Vagina (tissue), 2 donors: ENCODE data around the gene TAS2R43. TPM values are rescaled to one million over a fixed set of nuclear protein-coding genes. Genes with fewer than 3 reads are reported as not detected.
"Not testable (repeated sequence)": the region's sequence is repeated elsewhere in the genome, so short reads cannot be mapped to it uniquely, and the experiment has no call there.

ENCODE experiments used
- DNase-seq, 2 donors: peaks; one replicate each; pipeline ENCODE4 v3.0.0-alpha.2; 2017; ENCODE audit errors: extremely low spot score in 2 of 2
- H3K27ac ChIP-seq: fragments of 200-600 bp; sonication (generic); one replicate; pipeline ENCODE4 v1.5.1; 2019
- H3K27me3 ChIP-seq: fragments of 200-600 bp; sonication (generic); one replicate; pipeline ENCODE4 v1.5.1; 2019
- H3K36me3 ChIP-seq, 2 donors: fragments of 200-600 bp; sonication (generic); one replicate each; pipeline ENCODE4 v1.5.1; 2017 to 2019
- H3K4me1 ChIP-seq: fragments of 200-600 bp; sonication (generic); one replicate; pipeline ENCODE4 v1.5.1; 2019
- H3K4me3 ChIP-seq, 2 donors: fragments of 200-600 bp; sonication (generic); 1 replicate in 1 of 2; 2 replicates in 1 of 2; pipeline ENCODE4 v1.5.1; 2016 to 2019
- H3K9me3 ChIP-seq: fragments of 200-600 bp; sonication (generic); one replicate; pipeline ENCODE4 v1.5.1; 2019
- POLR2A ChIP-seq, 2 donors: fragments of 450-650 bp; IDR thresholded peaks; one replicate each; pipeline ENCODE4 v1.6.1; 2017; ENCODE audit warnings: antibody characterized with exemption in 2 of 2, mild to moderate bottlenecking in 2 of 2, moderate library complexity in 2 of 2
- POLR2AphosphoS5 ChIP-seq, 2 donors: sonication (generic); formaldehyde crosslinking; IDR thresholded peaks; one replicate each; pipeline ENCODE4 v1.9.0; 2017; ENCODE audit warnings: antibody characterized with exemption in 2 of 2, mild to moderate bottlenecking in 2 of 2, low read depth in 1 of 2; ENCODE audit not compliant: insufficient read depth in 1 of 2
- intact Hi-C: fragments of 100-400 bp; cut with DNase I; formaldehyde crosslinking; loops from one replicate; pipeline ENCODE4 v1.15.1; 2023
- total RNA-seq: library from RNA; depleted of rRNA; stranded (reverse); fragments of >200 nt; gene quantifications from one replicate; pipeline ENCODE4 v1.2.3, GENCODE V29; 2016
- TF ChIP-seq, protein P1 (sequence below), 3 experiments: fragments of 450-650 bp in 2 of 3; fragments of 200-600 bp in 1 of 3; sonication (generic) in 1 of 3; IDR thresholded peaks; one replicate each; pipeline ENCODE4 v1.5.1; 2017 to 2019; ENCODE audit warnings: antibody characterized with exemption in 3 of 3, mild to moderate bottlenecking in 2 of 3, moderate library complexity in 2 of 3

The TAS2R43 gene
- total RNA-seq, 1 donor from 2014 or later: 7.1 TPM

DNA sequence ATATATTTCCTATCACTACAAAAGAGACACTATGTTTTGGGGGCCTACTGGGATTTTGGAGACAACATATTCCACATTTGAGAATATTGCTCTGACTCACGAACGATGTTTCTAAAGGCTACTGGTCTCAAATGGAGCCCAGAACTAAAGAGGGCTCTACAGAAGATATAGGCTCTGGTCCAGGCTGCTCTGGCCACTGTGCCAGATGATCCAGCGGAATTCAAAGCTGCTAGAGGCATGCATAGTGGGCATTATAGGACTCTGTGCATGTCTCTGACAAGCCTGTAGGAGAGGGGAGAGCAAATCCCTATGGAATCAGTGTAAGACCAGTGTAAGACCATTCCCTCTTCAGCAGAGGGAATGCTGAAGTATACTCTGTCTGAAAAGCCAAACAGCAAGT, 38.3 kb upstream of the TAS2R43 start:
- Histone ChIP-seq H3K9me3 (no peaks in the 10 kb centered on the region), H3K27me3 (no peaks in the 10 kb centered on the region), H3K27ac (no peak overlapping the region), H3K36me3 (no peaks in the 10 kb centered on the region), H3K4me1 (peaks cover 10% of the 10 kb centered on the region), H3K4me3 (no peak overlapping the region)
- DNase-seq: no peak
- no peak for TF ChIP-seq POLR2A (IDR thresholded peaks at IDR 0.05)
- TF ChIP-seq POLR2AphosphoS5 (IDR thresholded peaks at IDR 0.05; ENCODE audit: insufficient read depth in 1 of 2, low read depth in 1 of 2): no peak
- TF ChIP-seq, protein P1, sequence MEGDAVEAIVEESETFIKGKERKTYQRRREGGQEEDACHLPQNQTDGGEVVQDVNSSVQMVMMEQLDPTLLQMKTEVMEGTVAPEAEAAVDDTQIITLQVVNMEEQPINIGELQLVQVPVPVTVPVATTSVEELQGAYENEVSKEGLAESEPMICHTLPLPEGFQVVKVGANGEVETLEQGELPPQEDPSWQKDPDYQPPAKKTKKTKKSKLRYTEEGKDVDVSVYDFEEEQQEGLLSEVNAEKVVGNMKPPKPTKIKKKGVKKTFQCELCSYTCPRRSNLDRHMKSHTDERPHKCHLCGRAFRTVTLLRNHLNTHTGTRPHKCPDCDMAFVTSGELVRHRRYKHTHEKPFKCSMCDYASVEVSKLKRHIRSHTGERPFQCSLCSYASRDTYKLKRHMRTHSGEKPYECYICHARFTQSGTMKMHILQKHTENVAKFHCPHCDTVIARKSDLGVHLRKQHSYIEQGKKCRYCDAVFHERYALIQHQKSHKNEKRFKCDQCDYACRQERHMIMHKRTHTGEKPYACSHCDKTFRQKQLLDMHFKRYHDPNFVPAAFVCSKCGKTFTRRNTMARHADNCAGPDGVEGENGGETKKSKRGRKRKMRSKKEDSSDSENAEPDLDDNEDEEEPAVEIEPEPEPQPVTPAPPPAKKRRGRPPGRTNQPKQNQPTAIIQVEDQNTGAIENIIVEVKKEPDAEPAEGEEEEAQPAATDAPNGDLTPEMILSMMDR (IDR thresholded peaks at IDR 0.05): no peak
- intact Hi-C loops: no loop called here

DNA sequence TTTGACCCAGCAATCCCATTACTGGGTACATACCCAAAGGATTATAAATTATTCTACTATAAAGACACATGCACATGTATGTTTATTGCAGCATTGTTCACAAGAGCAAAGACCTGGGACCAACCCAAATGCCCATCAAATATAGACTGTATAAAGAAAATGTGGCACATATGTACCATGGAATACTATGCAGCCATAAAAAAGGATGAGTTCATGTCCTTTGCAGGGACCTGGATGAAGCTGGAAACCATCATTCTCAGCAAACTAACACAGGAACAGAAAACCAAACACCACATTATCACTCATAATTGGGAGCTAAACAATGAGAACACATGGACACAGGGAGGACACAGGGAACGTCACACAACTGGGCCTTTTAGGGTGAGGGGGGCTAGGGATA, 22.0 kb upstream of the TAS2R43 start:
- H3K27me3 ChIP-seq, intact Hi-C loops, H3K4me3 ChIP-seq, H3K4me1 ChIP-seq, DNase-seq, H3K36me3 ChIP-seq, H3K27ac ChIP-seq, H3K9me3 ChIP-seq: not testable (repeated sequence)

DNA sequence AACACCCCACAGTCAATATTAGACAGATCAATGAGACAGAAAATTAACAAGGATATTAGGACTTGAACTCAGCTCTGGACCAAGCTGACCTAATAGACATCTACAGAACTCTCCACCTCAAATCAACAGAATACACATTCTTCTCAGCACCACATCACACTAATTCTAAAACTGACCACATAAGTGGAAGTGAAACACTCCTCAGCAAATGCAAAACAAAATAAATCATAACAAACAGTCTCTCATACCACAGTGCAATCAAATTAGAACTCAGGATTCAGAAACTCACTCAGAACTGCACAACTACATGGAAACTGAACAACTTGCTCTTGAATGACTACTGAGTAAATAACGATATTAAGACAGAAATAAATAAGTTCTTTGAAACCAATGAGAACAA, 19.1 kb upstream of the TAS2R43 start:
- H3K27ac ChIP-seq, H3K4me1 ChIP-seq, H3K9me3 ChIP-seq, H3K27me3 ChIP-seq, intact Hi-C loops, DNase-seq, H3K4me3 ChIP-seq, H3K36me3 ChIP-seq: not testable (repeated sequence)

DNA sequence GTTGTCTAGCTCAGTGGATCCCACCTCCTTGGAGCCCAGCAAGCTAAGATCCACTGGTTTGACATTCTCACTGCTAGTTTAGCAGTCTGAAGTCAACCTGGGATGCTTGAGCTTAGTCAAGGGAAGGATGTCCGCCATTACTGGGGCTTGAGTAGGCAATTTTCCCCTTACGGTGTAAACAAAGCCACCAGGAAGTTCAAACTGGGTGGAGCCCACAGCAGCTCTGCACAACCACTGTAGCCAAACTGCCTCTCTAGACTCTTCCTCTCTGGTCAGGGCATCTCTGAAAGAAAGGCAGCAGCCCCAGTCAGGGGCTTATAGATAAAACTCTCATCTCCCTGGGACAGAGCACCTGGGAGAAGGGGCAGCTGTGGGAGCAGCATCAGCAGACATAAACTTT, 16.7 kb upstream of the TAS2R43 start:
- Histone ChIP-seq H3K4me1 (no peaks in the 10 kb centered on the region), H3K4me3 (no peak overlapping the region), H3K9me3 (no peaks in the 10 kb centered on the region), H3K36me3 (peaks cover 0 to 5% of the 10 kb centered on the region in 2 donors), H3K27me3 (no peaks in the 10 kb centered on the region), H3K27ac (no peak overlapping the region)
- TF ChIP-seq POLR2A (IDR thresholded peaks at IDR 0.05) (no peak), POLR2AphosphoS5 (IDR thresholded peaks at IDR 0.05; ENCODE audit: insufficient read depth in 1 of 2, low read depth in 1 of 2) (no peak)
- TF ChIP-seq, protein P1 (IDR thresholded peaks at IDR 0.05): no peak
- intact Hi-C loops: no loop called here
- no peak for DNase-seq

DNA sequence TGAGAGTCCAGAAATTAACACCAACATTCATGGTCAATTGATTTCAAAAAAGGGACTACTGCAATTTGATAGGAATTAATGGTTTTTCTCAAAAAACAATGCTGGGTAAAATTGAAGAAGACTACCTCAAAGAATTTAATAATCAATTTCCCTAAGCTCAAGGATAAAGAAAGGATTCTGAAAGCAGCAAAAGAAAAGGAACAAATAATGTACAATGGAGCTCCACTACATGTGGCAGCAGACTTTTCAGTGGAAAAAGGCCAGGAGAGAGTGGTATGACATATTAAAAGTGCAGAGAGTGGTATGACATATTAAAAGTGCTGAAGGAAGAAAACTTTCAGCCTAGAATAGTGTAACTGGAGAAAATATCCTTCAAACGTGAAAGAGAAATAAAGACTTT, 15.6 kb upstream of the TAS2R43 start:
- intact Hi-C loops: no loop called here
- Histone ChIP-seq H3K27ac (no peak overlapping the region), H3K9me3 (no peaks in the 10 kb centered on the region), H3K27me3 (no peaks in the 10 kb centered on the region), H3K36me3 (peaks cover 0 to 5% of the 10 kb centered on the region in 2 donors), H3K4me1 (no peaks in the 10 kb centered on the region), H3K4me3 (no peak overlapping the region)
- TF ChIP-seq POLR2AphosphoS5 (IDR thresholded peaks at IDR 0.05; ENCODE audit: insufficient read depth in 1 of 2, low read depth in 1 of 2) (no peak), POLR2A (IDR thresholded peaks at IDR 0.05) (no peak)
- TF ChIP-seq, protein P1 (IDR thresholded peaks at IDR 0.05): no peak
- no peak for DNase-seq

DNA sequence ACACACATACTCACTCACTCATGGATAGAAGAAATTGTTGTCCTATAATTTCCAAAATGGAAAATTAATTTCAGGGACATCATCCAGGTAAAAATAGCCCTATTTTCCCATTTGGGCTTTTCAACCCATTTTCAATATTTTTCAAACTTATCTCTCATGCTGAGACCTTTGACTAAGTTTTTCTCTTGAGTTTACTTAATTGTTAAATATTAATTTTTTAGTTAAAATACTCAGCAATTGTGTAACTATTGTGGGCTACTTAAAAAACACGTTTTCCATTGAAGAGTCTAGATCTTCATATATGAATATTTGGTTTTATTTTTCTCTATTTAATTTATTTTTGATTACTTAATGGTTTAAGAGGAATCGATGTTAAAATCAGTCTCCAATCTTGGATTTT, 14.2 kb upstream of the TAS2R43 start:
- H3K9me3 ChIP-seq: no peaks in the 10 kb centered on the region
- no peak overlapping the region for H3K27ac ChIP-seq
- no peak overlapping the region for H3K4me3 ChIP-seq
- peaks cover 0 to 6% of the 10 kb centered on the region in 2 donors for H3K36me3 ChIP-seq
- intact Hi-C loops: no loop called here
- no peaks in the 10 kb centered on the region for H3K4me1 ChIP-seq
- no peaks in the 10 kb centered on the region for H3K27me3 ChIP-seq
- DNase-seq: no peak
- TF ChIP-seq POLR2A (IDR thresholded peaks at IDR 0.05) (no peak), POLR2AphosphoS5 (IDR thresholded peaks at IDR 0.05; ENCODE audit: insufficient read depth in 1 of 2, low read depth in 1 of 2) (no peak)
- TF ChIP-seq, protein P1 (IDR thresholded peaks at IDR 0.05): no peak
